Neural progenitor cell (in vitro differentiated cells): ENCODE measurements around the gene FAM83G. TPM values are rescaled to one million over a fixed set of nuclear protein-coding genes. Genes with fewer than 3 reads are reported as not detected.

ENCODE experiments used
- DNase-seq: peaks from one replicate; pipeline ENCODE4 v3.0.0-alpha.2; 2016; ENCODE audit warnings: low spot score
- H2AFZ ChIP-seq: fragments of 200-600 bp; sonication (generic); replicated peaks from 2 replicates; pipeline ENCODE4 v1.6.1; 2016; ENCODE audit warnings: antibody characterized with exemption
- H3F3A ChIP-seq: fragments of 200-600 bp; sonication (generic); 2 replicates; pipeline ENCODE4 v1.6.1; 2016; ENCODE audit warnings: antibody characterized with exemption, low read depth
- H3K27ac ChIP-seq: fragments of 200-600 bp; sonication (generic); 2 replicates; pipeline ENCODE4 v1.5.1; 2016; ENCODE audit warnings: mild to moderate bottlenecking
- H3K27me3 ChIP-seq: fragments of 200-600 bp; sonication (generic); 2 replicates; pipeline ENCODE4 v1.6.1; 2016; ENCODE audit warnings: mild to moderate bottlenecking, moderate library complexity
- H3K36me3 ChIP-seq: fragments of 200-600 bp; sonication (generic); 2 replicates; pipeline ENCODE4 v1.5.1; 2016
- H3K4me1 ChIP-seq: fragments of 200-600 bp; sonication (generic); 2 replicates; pipeline ENCODE4 v1.6.1; 2016; ENCODE audit warnings: mixed run types
- H3K4me2 ChIP-seq: fragments of 200-600 bp; sonication (generic); 2 replicates; pipeline ENCODE4 v1.6.1; 2016
- H3K4me3 ChIP-seq: fragments of 200-600 bp; sonication (generic); 2 replicates; pipeline ENCODE4 v1.5.1; 2016
- H3K79me2 ChIP-seq: fragments of 200-600 bp; sonication (generic); 2 replicates; pipeline ENCODE4 v1.6.1; 2016; ENCODE audit warnings: low read depth
- H3K9ac ChIP-seq: fragments of 200-600 bp; sonication (generic); 2 replicates; pipeline ENCODE4 v1.6.1; 2016
- H3K9me3 ChIP-seq: fragments of 200-600 bp; sonication (generic); 2 replicates; pipeline ENCODE4 v1.5.1; 2016; ENCODE audit warnings: low read depth
- H4K20me1 ChIP-seq: fragments of 200-600 bp; sonication (generic); 2 replicates; pipeline ENCODE4 v1.6.1; 2016; ENCODE audit warnings: low read depth
- H3K27ac Mint-ChIP-seq: 3 replicates; pipeline ENCODE4 v1.8.0; 2021; ENCODE audit warnings: mixed read lengths
- H3K27me3 Mint-ChIP-seq: 2 replicates; pipeline ENCODE4 v1.8.0; 2022; ENCODE audit warnings: low read depth, mild to moderate bottlenecking, inconsistent platforms, moderate library complexity, mixed read lengths; ENCODE audit not compliant: insufficient read depth
- H3K36me3 Mint-ChIP-seq: 3 replicates; pipeline ENCODE4 v1.8.0; 2021; ENCODE audit warnings: mixed read lengths
- H3K4me1 Mint-ChIP-seq: 3 replicates; pipeline ENCODE4 v1.8.0; 2021; ENCODE audit warnings: mixed read lengths
- H3K4me3 Mint-ChIP-seq: 3 replicates; pipeline ENCODE4 v1.8.0; 2021; ENCODE audit warnings: mild to moderate bottlenecking, moderate library complexity, mixed read lengths
- H3K9me3 Mint-ChIP-seq: 3 replicates; pipeline ENCODE4 v1.8.0; 2020; ENCODE audit warnings: mixed read lengths
- CTCF ChIP-seq: fragments of 200-600 bp; sonication (generic); IDR thresholded peaks from 2 replicates; pipeline ENCODE4 v1.5.1; 2017; ENCODE audit warnings: antibody characterized with exemption, mild to moderate bottlenecking
- EZH2 ChIP-seq: fragments of 200-600 bp; sonication (generic); IDR thresholded peaks from 2 replicates; pipeline ENCODE4 v1.6.1; 2017; ENCODE audit warnings: antibody characterized with exemption, mild to moderate bottlenecking, moderate library complexity
- EZH2phosphoT487 ChIP-seq: fragments of 200-600 bp; sonication (generic); IDR thresholded peaks from 2 replicates; pipeline ENCODE4 v1.6.1; 2017; ENCODE audit warnings: antibody characterized with exemption
- total RNA-seq: library from RNA; depleted of rRNA; stranded (reverse); fragments of >200 nt; gene quantifications from 2 replicates; pipeline ENCODE4 v1.2.3, GENCODE V29; 2015; ENCODE audit warnings: low replicate concordance

The FAM83G gene
- total RNA-seq, 1 donor from 2014 or later, result 9.9 TPM

DNA sequence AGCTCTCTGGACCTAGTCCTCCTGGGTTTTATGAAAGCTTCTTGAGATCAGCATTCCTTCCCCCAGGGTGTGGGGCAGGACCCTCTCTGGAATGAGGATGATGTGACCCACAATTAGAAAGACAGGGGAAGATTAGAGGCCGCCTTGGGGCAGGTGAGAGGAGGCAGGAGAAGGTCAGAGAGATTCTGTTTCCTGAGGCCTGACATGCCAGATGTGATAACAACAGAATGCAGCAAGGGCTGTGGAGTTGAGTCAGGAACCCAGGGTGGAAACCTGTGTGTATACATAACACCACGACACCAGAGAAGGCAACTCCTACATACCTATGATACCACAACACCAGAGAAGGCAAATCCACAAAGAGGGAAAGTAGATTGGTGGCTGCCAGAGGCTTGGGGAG, 58.0 kb downstream of the FAM83G start:
- H3K36me3 ChIP-seq, result no peaks in the 10 kb centered on the region
- H3K9me3 Mint-ChIP-seq, result no peaks in the 10 kb centered on the region
- no peaks in the 10 kb centered on the region for H4K20me1 ChIP-seq
- DNase-seq, result no peak
- no peaks in the 10 kb centered on the region for H3K27me3 ChIP-seq
- H3K27ac Mint-ChIP-seq, result no peak overlapping the region
- peak overlapping the region; percentile 5 for H3K4me2 ChIP-seq
- peaks cover 3% of the 10 kb centered on the region for H3K4me1 Mint-ChIP-seq
- H3F3A ChIP-seq, result no peaks in the 10 kb centered on the region
- H3K27me3 Mint-ChIP-seq, result peaks cover 9% of the 10 kb centered on the region
- no peak overlapping the region for H3K4me3 Mint-ChIP-seq
- H2AFZ ChIP-seq, result peak overlapping the region; percentile 26
- no peak for TF ChIP-seq CTCF
- no peak for TF ChIP-seq EZH2
- TF ChIP-seq EZH2phosphoT487, result no peak
- H3K4me3 ChIP-seq, result no peak overlapping the region
- H3K4me1 ChIP-seq, result peaks cover 11% of the 10 kb centered on the region
- no peaks in the 10 kb centered on the region for H3K9me3 ChIP-seq
- H3K79me2 ChIP-seq, result no peaks in the 10 kb centered on the region
- H3K36me3 Mint-ChIP-seq, result no peaks in the 10 kb centered on the region
- no peak overlapping the region for H3K27ac ChIP-seq
- no peak overlapping the region for H3K9ac ChIP-seq

DNA sequence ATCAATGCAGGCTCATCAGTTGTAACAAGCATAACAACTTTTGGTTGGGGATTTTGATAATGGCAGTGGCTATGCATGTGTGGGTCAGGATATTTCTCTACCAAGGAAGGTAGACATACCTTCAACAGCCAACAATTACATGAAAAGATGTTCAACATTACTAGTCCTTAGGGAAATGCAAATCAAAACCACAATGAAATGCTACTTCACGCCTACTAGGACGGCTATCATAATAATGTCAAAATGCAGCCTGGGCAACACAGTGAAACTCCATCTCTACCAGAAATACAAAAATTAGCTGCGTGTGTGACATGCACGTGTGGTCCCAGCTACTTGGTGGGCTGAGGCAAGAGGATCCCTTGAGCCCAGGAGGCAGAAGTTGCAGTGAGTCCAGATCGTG, 59.9 kb downstream of the FAM83G start:
- H3K36me3 ChIP-seq, result no peaks in the 10 kb centered on the region
- no peak overlapping the region for H3K4me3 ChIP-seq
- H3K27me3 ChIP-seq, result no peaks in the 10 kb centered on the region
- Mint-ChIP-seq H3K27ac (no peak overlapping the region), H3K9me3 (no peaks in the 10 kb centered on the region), H3K4me1 (peaks cover 3% of the 10 kb centered on the region), H3K4me3 (no peak overlapping the region), H3K27me3 (peaks cover 8% of the 10 kb centered on the region), H3K36me3 (no peaks in the 10 kb centered on the region)
- TF ChIP-seq EZH2, result no peak
- TF ChIP-seq EZH2phosphoT487, result no peak
- no peak for TF ChIP-seq CTCF
- H3K27ac ChIP-seq, result no peak overlapping the region
- H3K4me2 ChIP-seq, result no peak overlapping the region
- H2AFZ ChIP-seq, result no peak overlapping the region
- H3K4me1 ChIP-seq, result peaks cover 11% of the 10 kb centered on the region
- H3K9me3 ChIP-seq, result no peaks in the 10 kb centered on the region
- H3K9ac ChIP-seq, result no peak overlapping the region
- no peaks in the 10 kb centered on the region for H3F3A ChIP-seq
- H4K20me1 ChIP-seq, result no peaks in the 10 kb centered on the region
- DNase-seq, result no peak
- H3K79me2 ChIP-seq, result no peaks in the 10 kb centered on the region

GRCh38 chr17:18938692-18939023, 65.9 kb downstream of the FAM83G start:
- Histone ChIP-seq H2AFZ (peak overlapping the region; percentile 39), H3K36me3 (no peaks in the 10 kb centered on the region), H4K20me1 (no peaks in the 10 kb centered on the region), H3K4me3 (no peak overlapping the region), H3K4me1 (no peaks in the 10 kb centered on the region), H3K4me2 (no peak overlapping the region), H3K79me2 (no peaks in the 10 kb centered on the region), H3F3A (no peaks in the 10 kb centered on the region), H3K27me3 (no peaks in the 10 kb centered on the region), H3K9ac (no peak overlapping the region), H3K27ac (no peak overlapping the region), H3K9me3 (no peaks in the 10 kb centered on the region)
- H3K27me3 Mint-ChIP-seq, result peaks cover 2% of the 10 kb centered on the region
- H3K9me3 Mint-ChIP-seq, result no peaks in the 10 kb centered on the region
- no peak for DNase-seq
- no peaks in the 10 kb centered on the region for H3K36me3 Mint-ChIP-seq
- no peaks in the 10 kb centered on the region for H3K4me1 Mint-ChIP-seq
- H3K27ac Mint-ChIP-seq, result no peak overlapping the region
- H3K4me3 Mint-ChIP-seq, result no peak overlapping the region
- no peak for TF ChIP-seq EZH2
- no peak for TF ChIP-seq EZH2phosphoT487
- TF ChIP-seq CTCF, result no peak
